DND-41 (cell line): ENCODE data around the gene NRXN3.

Source experiments
- ATAC-seq: fragments of 200-7000 bp; cut with Tn5 transposase; 3 replicates; pipeline ENCODE4 v1.9.1; 2021; ENCODE audit warnings: low read depth; ENCODE audit not compliant: insufficient read depth
- DNase-seq: peaks from one replicate; pipeline ENCODE4 v3.0.0-alpha.2; 2020
- H2AFZ ChIP-seq: 2 replicates; pipeline ENCODE4 v1.6.0; 2012; ENCODE audit warnings: low read depth, low read length
- H3K27ac ChIP-seq: 2 replicates; pipeline ENCODE4 v1.5.1; 2012; ENCODE audit warnings: low read length, inconsistent platforms
- H3K27me3 ChIP-seq: fragments of 200-600 bp; sonication (generic); 2 replicates; pipeline ENCODE4 v1.6.0; 2012; ENCODE audit warnings: low read length, mild to moderate bottlenecking, inconsistent platforms; ENCODE audit not compliant: insufficient read depth, poor library complexity
- H3K36me3 ChIP-seq: 2 replicates; pipeline ENCODE4 v1.5.1; 2012; ENCODE audit warnings: low read length, inconsistent platforms; ENCODE audit not compliant: insufficient read depth
- H3K4me1 ChIP-seq: 2 replicates; pipeline ENCODE4 v1.5.1; 2012; ENCODE audit warnings: mild to moderate bottlenecking, low read length; ENCODE audit not compliant: insufficient read depth
- H3K4me2 ChIP-seq: 2 replicates; pipeline ENCODE4 v1.6.0; 2012; ENCODE audit warnings: mild to moderate bottlenecking, moderate library complexity, low read length, inconsistent platforms; ENCODE audit not compliant: insufficient read depth
- H3K4me3 ChIP-seq, 2 experiments: fragments of 200-600 bp in 1 of 2; shearing (Covaris generic) in 1 of 2; 2 replicates each; pipeline ENCODE4 v1.5.1; 2012 to 2016; ENCODE audit warnings: inconsistent platforms in 2 of 2, low read length in 2 of 2, mild to moderate bottlenecking in 2 of 2, low read depth in 1 of 2, moderate library complexity in 1 of 2
- H3K79me2 ChIP-seq: 2 replicates; pipeline ENCODE4 v1.6.0; 2012; ENCODE audit warnings: low read length, inconsistent platforms; ENCODE audit not compliant: insufficient read depth
- H3K9ac ChIP-seq: 2 replicates; pipeline ENCODE4 v1.6.0; 2012; ENCODE audit warnings: low read depth, mild to moderate bottlenecking, inconsistent platforms, low read length, moderate library complexity
- H3K9me3 ChIP-seq: 2 replicates; pipeline ENCODE4 v1.5.1; 2012; ENCODE audit warnings: low read length, moderate library complexity, mild to moderate bottlenecking, inconsistent platforms; ENCODE audit not compliant: insufficient read depth, severe bottlenecking
- H4K20me1 ChIP-seq: 2 replicates; pipeline ENCODE4 v1.6.0; 2012; ENCODE audit warnings: low read length; ENCODE audit not compliant: insufficient read depth
- EZH2 ChIP-seq: IDR thresholded peaks from 3 replicates; pipeline ENCODE4 v1.6.1; 2012; ENCODE audit warnings: borderline replicate concordance, low read depth, mild to moderate bottlenecking, moderate library complexity, low read length, inconsistent platforms; ENCODE audit not compliant: severe bottlenecking
- TF ChIP-seq, protein P1 (sequence below): IDR thresholded peaks from 2 replicates; pipeline ENCODE4 v1.5.1; 2012; ENCODE audit warnings: borderline replicate concordance, low read length, moderate library complexity, mild to moderate bottlenecking; ENCODE audit not compliant: poor library complexity, severe bottlenecking; ENCODE audit errors: extremely low read depth

Gene NRXN3

DNA sequence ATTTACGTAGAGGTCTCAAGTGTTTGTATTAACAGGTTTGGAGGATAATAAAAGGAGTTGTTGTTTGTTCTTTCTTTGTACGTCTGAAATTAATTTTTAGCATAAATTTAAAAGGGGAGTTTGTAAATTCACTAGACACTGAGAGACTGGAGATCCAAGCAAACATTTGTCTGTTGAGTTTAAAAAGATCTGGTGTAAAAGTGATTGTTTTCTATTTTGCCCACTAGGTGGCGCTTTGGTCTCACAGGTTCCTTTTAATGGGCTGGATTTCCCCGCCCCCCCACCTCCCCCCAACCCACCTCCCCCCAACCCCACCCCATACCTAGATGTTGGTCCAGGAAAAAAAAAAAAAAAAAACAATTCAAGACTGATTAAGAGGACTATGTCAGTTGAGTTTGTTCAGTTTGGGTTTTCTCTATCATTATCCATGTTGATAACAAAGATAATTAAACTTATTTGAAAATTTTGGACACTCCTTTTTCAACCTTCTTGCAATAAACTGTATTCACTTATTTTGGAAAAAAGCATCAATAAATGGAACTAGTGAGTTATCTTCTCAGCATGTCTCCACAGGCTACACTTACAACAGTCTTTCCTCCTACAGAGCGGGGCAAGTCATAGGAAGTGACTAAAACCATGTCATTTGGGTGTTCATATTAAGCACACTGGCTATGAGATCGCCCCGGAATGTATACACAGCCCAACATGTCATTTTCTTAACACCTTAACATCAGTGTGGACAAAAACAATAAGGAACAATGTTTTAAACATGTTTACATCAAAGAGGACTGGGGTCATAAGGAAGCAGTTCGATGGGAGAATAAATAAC lies 841.1 kb downstream of the NRXN3 start:
- Histone ChIP-seq H3K4me1 (no peaks in the 10 kb centered on the region), H3K9ac (no peak overlapping the region), H3K9me3 (no peaks in the 10 kb centered on the region), H3K27ac (no peak overlapping the region), H4K20me1 (no peaks in the 10 kb centered on the region), H2AFZ (no peak overlapping the region), H3K79me2 (no peaks in the 10 kb centered on the region), H3K4me2 (no peak overlapping the region), H3K4me3 (no peak overlapping the region), H3K27me3 (no peaks in the 10 kb centered on the region), H3K36me3 (no peaks in the 10 kb centered on the region)
- TF ChIP-seq EZH2 = no peak
- TF ChIP-seq, protein P1, sequence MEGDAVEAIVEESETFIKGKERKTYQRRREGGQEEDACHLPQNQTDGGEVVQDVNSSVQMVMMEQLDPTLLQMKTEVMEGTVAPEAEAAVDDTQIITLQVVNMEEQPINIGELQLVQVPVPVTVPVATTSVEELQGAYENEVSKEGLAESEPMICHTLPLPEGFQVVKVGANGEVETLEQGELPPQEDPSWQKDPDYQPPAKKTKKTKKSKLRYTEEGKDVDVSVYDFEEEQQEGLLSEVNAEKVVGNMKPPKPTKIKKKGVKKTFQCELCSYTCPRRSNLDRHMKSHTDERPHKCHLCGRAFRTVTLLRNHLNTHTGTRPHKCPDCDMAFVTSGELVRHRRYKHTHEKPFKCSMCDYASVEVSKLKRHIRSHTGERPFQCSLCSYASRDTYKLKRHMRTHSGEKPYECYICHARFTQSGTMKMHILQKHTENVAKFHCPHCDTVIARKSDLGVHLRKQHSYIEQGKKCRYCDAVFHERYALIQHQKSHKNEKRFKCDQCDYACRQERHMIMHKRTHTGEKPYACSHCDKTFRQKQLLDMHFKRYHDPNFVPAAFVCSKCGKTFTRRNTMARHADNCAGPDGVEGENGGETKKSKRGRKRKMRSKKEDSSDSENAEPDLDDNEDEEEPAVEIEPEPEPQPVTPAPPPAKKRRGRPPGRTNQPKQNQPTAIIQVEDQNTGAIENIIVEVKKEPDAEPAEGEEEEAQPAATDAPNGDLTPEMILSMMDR = peak; percentile 59
- DNase-seq (peak; percentile 14), ATAC-seq (peak; percentile 53)

DNA sequence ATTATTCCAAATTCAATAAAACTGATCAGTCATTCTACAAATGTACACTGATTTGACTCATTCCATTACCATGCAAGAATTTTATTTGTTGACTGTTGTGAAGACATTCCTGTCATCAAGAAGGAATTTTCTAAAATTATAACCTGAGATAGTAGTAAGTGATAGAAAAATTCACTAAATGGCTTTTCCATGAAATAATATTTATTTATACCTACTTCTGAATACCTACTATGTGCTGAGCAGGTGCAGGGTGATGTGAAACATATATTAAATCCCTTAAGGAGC lies 841.7 kb downstream of the NRXN3 start:
- H3K4me1 ChIP-seq = no peaks in the 10 kb centered on the region
- no peaks in the 10 kb centered on the region for H3K27me3 ChIP-seq
- DNase-seq = no peak
- no peaks in the 10 kb centered on the region for H3K9me3 ChIP-seq
- no peaks in the 10 kb centered on the region for H4K20me1 ChIP-seq
- TF ChIP-seq EZH2 = no peak
- TF ChIP-seq, protein P1 = no peak
- ATAC-seq = no peak
- H3K27ac ChIP-seq = no peak overlapping the region
- H3K4me3 ChIP-seq = no peak overlapping the region
- H3K79me2 ChIP-seq = no peaks in the 10 kb centered on the region
- no peak overlapping the region for H2AFZ ChIP-seq
- no peak overlapping the region for H3K9ac ChIP-seq
- no peak overlapping the region for H3K4me2 ChIP-seq
- H3K36me3 ChIP-seq = no peaks in the 10 kb centered on the region

DNA sequence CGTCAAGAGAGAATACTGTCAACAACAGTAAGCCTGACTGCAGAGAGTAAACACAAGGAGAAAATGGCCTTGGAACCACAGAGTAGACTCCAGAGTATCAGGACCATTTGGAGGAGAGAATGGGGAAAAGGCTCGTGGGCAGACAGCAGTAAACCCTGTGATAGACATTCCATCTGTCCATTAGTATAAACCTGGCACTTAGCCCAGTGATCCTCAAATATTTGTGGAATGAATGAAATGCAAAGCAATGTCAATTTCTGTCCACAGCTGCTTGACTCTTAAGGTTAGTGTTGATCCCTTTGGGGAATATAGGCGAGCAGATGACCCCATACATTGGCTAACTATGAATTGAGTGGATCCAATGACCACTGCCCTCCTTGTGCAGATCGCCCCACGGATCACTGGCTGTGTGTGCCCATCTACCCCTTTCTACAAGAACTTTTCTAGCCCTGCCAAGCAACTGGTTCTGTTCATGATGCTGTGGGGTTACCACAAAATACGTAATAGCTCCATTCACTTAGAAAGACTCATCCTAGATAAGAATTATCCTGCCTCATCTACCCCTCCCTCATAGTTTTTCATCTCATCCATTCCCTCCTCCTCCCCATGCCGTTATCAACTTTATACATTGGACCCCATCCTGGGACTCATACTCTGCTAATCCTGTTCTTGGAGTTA lies 846.8 kb downstream of the NRXN3 start:
- H3K4me2 ChIP-seq = no peak overlapping the region

More for the DNA sequence above, 846.8 kb downstream of the NRXN3 start:
- no peak overlapping the region for H3K9ac ChIP-seq
- H3K27me3 ChIP-seq = no peaks in the 10 kb centered on the region
- H3K79me2 ChIP-seq = no peaks in the 10 kb centered on the region
- no peaks in the 10 kb centered on the region for H3K9me3 ChIP-seq
- H3K4me1 ChIP-seq = no peaks in the 10 kb centered on the region
- H4K20me1 ChIP-seq = no peaks in the 10 kb centered on the region
- H3K27ac ChIP-seq = no peak overlapping the region
- DNase-seq = no peak
- TF ChIP-seq, protein P1 = no peak
- no peak for TF ChIP-seq EZH2
- no peak overlapping the region for H2AFZ ChIP-seq
- H3K4me3 ChIP-seq = no peak overlapping the region
- ATAC-seq = no peak
- H3K36me3 ChIP-seq = no peaks in the 10 kb centered on the region
